GM18858 (cell line): ENCODE measurements around the gene PAXX.

Experiments used
- ATAC-seq: cut with Tn5 transposase; IDR thresholded peaks from one replicate; pipeline ENCODE4 v1.9.1; 2021; ENCODE audit not compliant: unreplicated experiment

PAXX gene

GRCh38 chr9:136952876-136953770 is 39.1 kb upstream of the PAXX start:
- ATAC-seq = no peak

- no peak for ATAC-seq
Observed at GRCh38 chr9:136953771-136954269, 38.4 kb upstream of the PAXX start.

- ATAC-seq = no peak
Observed at GRCh38 chr9:136954270-136955083, 37.7 kb upstream of the PAXX start.

GRCh38 chr9:136955202-136955942 is 36.9 kb upstream of the PAXX start:
- no peak for ATAC-seq

GRCh38 chr9:136955943-136956335 is 36.3 kb upstream of the PAXX start:
- ATAC-seq = no peak

GRCh38 chr9:136956604-136957003 is 35.6 kb upstream of the PAXX start:
- no peak for ATAC-seq

- ATAC-seq = no peak
Observed at GRCh38 chr9:136957461-136957860, 34.8 kb upstream of the PAXX start.

- no peak for ATAC-seq
Observed at GRCh38 chr9:136957901-136958300, 34.3 kb upstream of the PAXX start.

- ATAC-seq = no peak
Observed at GRCh38 chr9:136958473-136958872, 33.7 kb upstream of the PAXX start.

GRCh38 chr9:136958898-136959850 is 33.0 kb upstream of the PAXX start:
- ATAC-seq = no peak

- no peak for ATAC-seq
Observed at GRCh38 chr9:136960212-136960937, 31.8 kb upstream of the PAXX start.

GRCh38 chr9:136960938-136961275 is 31.3 kb upstream of the PAXX start:
- ATAC-seq = no peak

- ATAC-seq = no peak
Observed at GRCh38 chr9:136961279-136962065, 30.8 kb upstream of the PAXX start.

GRCh38 chr9:136962163-136962562 is 30.1 kb upstream of the PAXX start:
- ATAC-seq = no peak

- ATAC-seq = no peak
Observed at GRCh38 chr9:136962701-136963248, 29.4 kb upstream of the PAXX start.

- ATAC-seq = no peak
Observed at GRCh38 chr9:136963341-136963740, 28.9 kb upstream of the PAXX start.

- ATAC-seq = no peak
Observed at GRCh38 chr9:136963751-136964150, 28.5 kb upstream of the PAXX start.

- ATAC-seq = no peak
Observed at GRCh38 chr9:136964171-136964689, 28.0 kb upstream of the PAXX start.
